ENCODE measurements around the gene RCAN2. TPM values are rescaled to one million over a fixed set of nuclear protein-coding genes. Genes with fewer than 3 reads are reported as not detected.

The RCAN2 gene
- polyA plus RNA-seq, 3 donors, result 1.9 to 8.4 (median 4.7) TPM

GRCh38 chr6:46287681-46288080 is 203.6 kb downstream of the RCAN2 start:
- no peak overlapping the region for H3K27ac ChIP-seq (ENCODE audit: low read depth, low read length)
- 93 to 95% (median 94%) methylated on average over 5 of the region's 5 CpGs for WGBS, 3 donors

- WGBS, 3 donors, result 92 to 98% (median 93%) methylated on average over 2 of the region's 2 CpGs
These were observed 204.2 kb downstream of the RCAN2 start for GRCh38 chr6:46287043-46287442.

GRCh38 chr6:46284475-46284874 is 206.8 kb downstream of the RCAN2 start:
- WGBS, 3 donors, result 78 to 88% (median 80%) methylated on average over 2 of the region's 2 CpGs
- no peak overlapping the region for H3K27ac ChIP-seq (ENCODE audit: low read depth, low read length)

More at GRCh38 chr6:46287043-46287442, 204.2 kb downstream of the RCAN2 start:
- no peak overlapping the region for H3K27ac ChIP-seq (ENCODE audit: low read depth, low read length)

DNA sequence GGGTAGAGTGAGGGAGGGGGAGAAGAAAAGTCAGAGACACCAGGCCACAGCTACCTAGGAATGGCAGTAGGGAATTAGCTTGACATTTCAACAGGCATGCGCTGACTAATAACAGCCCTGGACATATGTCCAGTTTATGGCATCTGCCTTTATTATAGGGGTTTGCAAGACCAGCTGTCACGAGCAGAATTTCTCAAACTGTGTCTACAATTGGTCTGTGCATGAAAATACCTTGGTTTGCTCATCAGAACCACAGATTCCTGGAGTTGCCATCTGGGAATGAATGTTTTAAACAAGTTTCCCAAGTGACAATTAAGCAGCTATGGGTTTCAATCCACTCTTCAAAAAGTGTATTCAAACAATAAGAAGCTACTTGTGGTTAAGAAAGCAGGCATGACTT is 210.1 kb downstream of the RCAN2 start:
- no peak overlapping the region for H3K27ac ChIP-seq (ENCODE audit: low read depth, low read length)
- 89 to 98% (median 90%) methylated on average over 2 of the region's 2 CpGs for WGBS, 3 donors

- H3K27ac ChIP-seq (ENCODE audit: low read depth, low read length), result no peak overlapping the region
These were observed 211.4 kb downstream of the RCAN2 start for GRCh38 chr6:46279874-46280273.

DNA sequence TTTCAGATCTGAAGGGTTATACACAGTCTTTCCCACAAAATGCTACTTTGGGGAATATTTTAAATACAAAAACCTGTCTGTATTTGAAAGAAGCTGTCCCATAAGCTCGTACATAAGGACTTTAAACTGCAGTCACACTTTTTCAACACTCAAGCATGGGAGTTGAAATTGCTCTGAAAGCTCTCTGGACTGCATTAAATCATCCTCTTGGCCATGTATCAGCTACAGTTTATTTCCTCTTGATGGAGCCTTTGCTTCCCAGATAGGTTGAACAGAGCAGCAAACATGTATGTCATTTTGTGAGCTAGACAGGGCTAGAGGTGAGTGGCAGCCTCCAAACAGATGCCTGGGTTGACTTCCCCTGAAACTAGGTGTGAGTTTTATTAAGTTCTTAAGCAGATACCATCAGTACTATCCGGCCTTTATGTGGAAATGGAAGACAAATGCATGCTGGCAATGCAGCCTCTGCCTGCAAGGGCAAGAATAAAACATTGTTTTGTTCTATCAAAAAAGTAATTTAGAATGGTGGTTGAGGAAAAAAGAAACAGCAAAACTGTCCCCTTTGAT is 214.6 kb downstream of the RCAN2 start:
- H3K27ac ChIP-seq (ENCODE audit: low read depth, low read length), result no peak overlapping the region
- 46 to 70% (median 57%) methylated on average over 2 of the region's 2 CpGs for WGBS, 3 donors

GRCh38 chr6:46274502-46274901 is 216.7 kb downstream of the RCAN2 start:
- no peak overlapping the region for H3K27ac ChIP-seq (ENCODE audit: low read depth, low read length)
- 74 to 95% (median 95%) methylated on average over 2 of the region's 2 CpGs for WGBS, 3 donors

GRCh38 chr6:46273911-46274310 is 217.3 kb downstream of the RCAN2 start:
- H3K27ac ChIP-seq (ENCODE audit: low read depth, low read length), result no peak overlapping the region
- WGBS, 3 donors, result 17 to 67% (median 49%) methylated on average over 2 of the region's 2 CpGs

DNA sequence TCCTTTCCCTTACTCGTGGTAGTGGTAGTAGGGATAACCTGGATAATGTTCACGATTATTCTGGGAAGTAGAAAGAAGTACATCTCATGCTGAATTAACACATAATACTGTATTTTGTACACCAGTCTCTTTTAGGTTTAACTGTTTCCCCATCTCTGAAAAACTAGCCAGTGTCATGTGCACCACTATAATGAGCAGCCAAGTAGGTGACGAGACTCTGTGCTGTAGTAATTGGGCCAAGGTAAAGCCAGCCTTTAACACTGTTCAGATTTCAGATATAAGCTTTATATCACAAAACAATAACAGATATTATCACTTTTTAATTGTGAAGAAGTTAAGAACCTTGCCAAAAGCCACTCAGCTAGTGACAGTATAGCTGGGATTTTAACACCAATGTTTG is 219.5 kb downstream of the RCAN2 start:
- H3K27ac ChIP-seq (ENCODE audit: low read depth, low read length), result no peak overlapping the region
- 90 to 91% (median 91%) methylated on average over 3 of the region's 3 CpGs for WGBS, 3 donors

DNA sequence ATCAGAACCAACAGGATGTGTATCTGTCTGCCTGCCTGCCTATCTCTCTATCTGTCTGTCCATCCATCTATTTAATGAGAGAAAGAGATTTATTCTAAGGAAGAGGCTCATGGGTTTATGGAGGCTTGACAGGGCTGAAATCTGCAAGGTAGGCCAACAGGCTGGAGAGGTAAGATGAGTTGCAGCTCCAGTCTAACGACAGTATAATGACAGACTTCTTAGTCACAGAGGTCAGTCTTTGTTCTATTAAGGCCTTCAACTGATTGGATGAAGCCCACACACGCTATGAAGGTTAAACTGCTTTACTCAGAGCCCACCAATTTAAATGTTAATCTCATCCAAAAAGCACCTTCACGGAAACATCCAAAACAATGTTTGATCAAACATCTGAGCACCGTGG is 220.1 kb downstream of the RCAN2 start:
- no peak overlapping the region for H3K27ac ChIP-seq (ENCODE audit: low read depth, low read length)
- WGBS, 3 donors, result 70 to 90% (median 88%) methylated on average over 4 of the region's 4 CpGs

DNA sequence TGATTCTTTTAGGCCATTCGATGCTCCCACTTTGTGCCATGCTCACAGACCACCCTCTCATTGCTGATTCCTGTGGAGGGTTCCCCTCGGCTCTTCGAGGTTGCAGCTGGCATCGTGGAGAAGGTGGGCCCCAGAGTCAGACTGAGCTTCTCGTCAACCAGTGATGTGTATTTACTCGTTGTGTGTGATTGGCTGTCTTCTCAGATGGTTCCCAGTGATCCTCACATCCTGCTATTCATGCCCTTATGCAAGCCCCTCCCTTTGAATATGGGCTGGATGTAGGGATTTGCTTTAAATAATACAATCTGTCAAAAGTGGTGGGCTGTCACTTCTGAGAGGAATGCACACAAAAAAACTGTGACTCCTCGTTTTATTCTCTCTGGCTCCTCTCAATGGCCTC is 220.9 kb downstream of the RCAN2 start:
- WGBS, 3 donors, result 91 to 95% (median 93%) methylated on average over 7 of the region's 7 CpGs

GRCh38 chr6:46269447-46270229 is 221.6 kb downstream of the RCAN2 start:
- no peak overlapping the region for H3K27ac ChIP-seq (ENCODE audit: low read depth, low read length)
- 83 to 90% (median 90%) methylated on average over 5 of the region's 5 CpGs for WGBS, 3 donors

More for the DNA sequence above, 220.9 kb downstream of the RCAN2 start:
- H3K27ac ChIP-seq (ENCODE audit: low read depth, low read length), result no peak overlapping the region

- no peak overlapping the region for H3K27ac ChIP-seq (ENCODE audit: low read depth, low read length)
- WGBS, 3 donors, result 77 to 90% (median 78%) methylated on average over 3 of the region's 3 CpGs
These were observed 223.7 kb downstream of the RCAN2 start for GRCh38 chr6:46267515-46267914.

DNA sequence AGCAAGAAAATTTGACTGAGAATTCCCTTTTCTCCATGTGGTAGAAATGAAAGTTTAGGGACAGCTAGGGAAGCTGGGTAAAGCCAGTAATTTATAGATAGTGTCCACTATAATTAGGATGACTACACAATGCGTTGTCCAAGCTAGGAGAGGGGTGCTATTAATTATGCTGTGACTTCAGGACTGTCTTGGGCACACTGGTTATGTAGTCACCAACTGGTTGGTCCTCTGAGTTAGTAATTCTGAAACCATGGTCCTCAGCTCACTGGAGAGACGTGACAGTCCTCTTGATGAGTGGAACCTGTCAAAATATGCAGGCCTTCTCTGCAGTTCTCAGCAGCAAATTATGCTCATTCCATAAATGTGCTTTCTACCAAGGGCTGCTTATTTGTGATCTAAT is 225.9 kb downstream of the RCAN2 start:
- WGBS, 3 donors, result 89 to 94% (median 91%) methylated on average over 2 of the region's 2 CpGs

DNA sequence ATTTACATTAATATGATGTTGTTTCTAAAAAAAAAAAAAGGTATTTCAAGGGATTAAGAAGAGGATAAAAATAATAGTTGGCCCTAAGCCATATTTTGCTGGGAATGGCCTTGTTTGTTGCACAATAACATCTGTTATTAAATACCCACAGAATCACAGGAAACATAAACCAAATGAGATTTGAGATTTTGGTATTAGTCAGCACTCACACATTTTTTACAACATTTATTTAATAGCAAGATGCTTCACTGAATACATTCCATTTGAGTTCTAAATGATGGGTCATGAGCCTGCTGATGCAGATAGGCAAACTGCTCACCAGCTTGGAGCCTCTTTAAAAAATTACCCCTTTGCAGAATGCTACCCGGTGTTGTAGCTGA is 227.6 kb downstream of the RCAN2 start:
- H3K27ac ChIP-seq (ENCODE audit: low read depth, low read length), result no peak overlapping the region
- 22 to 59% (median 29%) methylated on average over 1 of the region's 1 CpG for WGBS, 3 donors

More for the DNA sequence above, 225.9 kb downstream of the RCAN2 start:
- no peak overlapping the region for H3K27ac ChIP-seq (ENCODE audit: low read depth, low read length)

DNA sequence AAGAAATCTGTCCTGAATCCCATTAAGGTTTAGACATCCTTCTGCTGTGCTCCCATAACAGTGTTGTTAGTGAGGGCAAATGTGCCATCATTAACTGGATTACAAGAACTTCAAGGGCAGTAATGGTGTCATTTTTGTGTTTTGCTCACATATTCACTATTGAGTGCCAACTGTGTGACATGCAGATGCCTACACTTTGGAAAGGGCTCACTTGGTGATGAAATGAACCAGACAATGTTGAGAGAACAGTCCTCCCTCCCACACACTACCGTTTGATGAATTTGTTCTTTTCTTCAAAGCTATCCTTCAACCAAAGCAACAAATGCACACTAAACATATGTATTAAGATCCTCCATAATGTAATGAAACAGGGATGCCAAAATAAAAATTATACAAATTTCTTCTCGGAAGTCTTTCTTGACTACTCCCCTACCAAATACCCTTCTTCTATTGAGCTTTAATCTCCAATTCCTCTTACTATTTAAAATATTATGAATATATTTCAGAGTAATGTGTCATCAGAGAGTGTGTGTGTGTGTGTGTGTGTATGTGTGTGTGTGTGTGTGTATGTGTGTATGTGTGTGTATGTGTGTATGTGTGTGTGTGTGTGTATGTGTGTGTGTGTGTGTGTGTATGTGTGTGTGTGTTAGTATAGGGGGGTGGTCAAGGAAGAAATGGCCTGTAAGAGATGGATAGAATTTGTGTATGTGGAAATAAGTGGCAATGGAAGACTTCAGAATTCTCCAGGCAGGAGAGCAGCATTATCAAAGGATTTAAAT is 228.1 kb downstream of the RCAN2 start:
- H3K27ac ChIP-seq (ENCODE audit: low read depth, low read length), result no peak overlapping the region
- WGBS, 3 donors, result 70 to 89% (median 80%) methylated on average over 2 of the region's 2 CpGs

DNA sequence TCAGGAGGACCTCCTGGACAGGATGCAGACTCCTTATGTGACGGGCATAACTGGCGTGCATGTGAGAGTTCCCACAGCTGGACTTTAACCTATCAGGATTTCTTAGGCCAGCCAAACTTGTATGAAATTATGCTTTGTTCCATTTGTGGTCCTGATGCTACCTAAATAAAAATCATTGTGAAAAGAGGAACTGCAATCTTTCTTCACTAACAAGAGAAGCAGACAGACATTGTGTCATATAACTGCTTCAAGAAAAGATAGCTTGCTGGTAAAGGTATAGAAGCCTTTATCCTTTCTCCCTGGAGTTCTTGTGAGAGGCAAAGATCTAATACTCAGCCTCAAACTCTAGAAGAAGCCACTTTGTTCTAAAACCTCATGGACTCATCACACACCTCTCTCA is 233.0 kb downstream of the RCAN2 start:
- H3K27ac ChIP-seq (ENCODE audit: low read depth, low read length), result no peak overlapping the region
- WGBS, 3 donors, result 88 to 93% (median 93%) methylated on average over 2 of the region's 2 CpGs

- WGBS, 3 donors, result 64 to 88% (median 64%) methylated on average over 5 of the region's 5 CpGs
These were observed 235.7 kb downstream of the RCAN2 start for GRCh38 chr6:46255528-46255927.

DNA sequence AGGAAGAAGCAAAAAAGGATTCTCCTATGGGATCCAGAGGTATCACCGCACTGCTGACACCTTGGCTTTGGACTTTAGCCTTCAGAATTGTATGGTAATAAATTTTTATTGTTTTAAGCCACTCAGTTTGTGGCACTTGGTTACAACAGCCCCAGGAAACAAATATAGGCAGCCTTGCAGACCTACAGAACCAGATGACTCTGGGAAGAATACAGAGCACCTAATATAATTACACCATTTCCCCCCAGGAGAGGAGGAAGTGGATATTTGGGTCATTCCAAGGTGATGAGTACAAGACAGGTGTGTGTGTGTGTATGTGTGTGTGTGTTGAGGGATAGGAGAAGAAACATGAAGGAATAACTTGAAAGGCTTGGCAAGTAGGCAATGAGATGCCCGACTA is 236.3 kb downstream of the RCAN2 start:
- H3K27ac ChIP-seq (ENCODE audit: low read depth, low read length), result no peak overlapping the region
- 88 to 95% (median 94%) methylated on average over 2 of the region's 2 CpGs for WGBS, 3 donors

More at GRCh38 chr6:46255528-46255927, 235.7 kb downstream of the RCAN2 start:
- H3K27ac ChIP-seq (ENCODE audit: low read depth, low read length), result no peak overlapping the region
